Testis (tissue), 3 donors: ENCODE results near the gene MYO18A. TPM values are rescaled to one million over a fixed set of nuclear protein-coding genes. Genes with fewer than 3 reads are reported as not detected.

Source experiments
- DNase-seq: peaks from one replicate; pipeline ENCODE4 v3.0.0-alpha.2; 2019
- H3K27ac ChIP-seq, 2 donors: fragments of 200-600 bp; sonication (generic); one replicate each; pipeline ENCODE4 v1.5.1; 2019
- H3K27me3 ChIP-seq: fragments of 200-600 bp; sonication (generic); one replicate; pipeline ENCODE4 v1.5.1; 2019
- H3K36me3 ChIP-seq: fragments of 200-600 bp; sonication (generic); one replicate; pipeline ENCODE4 v1.5.1; 2017; ENCODE audit warnings: low read depth; ENCODE audit errors: missing control alignments
- H3K4me1 ChIP-seq: fragments of 200-600 bp; sonication (generic); one replicate; pipeline ENCODE4 v1.5.1; 2019
- H3K4me3 ChIP-seq, 2 donors: fragments of 200-600 bp; sonication (generic); one replicate each; pipeline ENCODE4 v1.5.1; 2017 to 2019
- H3K9me3 ChIP-seq: fragments of 200-600 bp; sonication (generic); one replicate; pipeline ENCODE4 v1.5.1; 2017
- CTCF ChIP-seq, 3 experiments: fragments of 450-650 bp in 2 of 3; fragments of 200-600 bp in 1 of 3; sonication (generic) in 1 of 3; IDR thresholded peaks; one replicate each; pipeline ENCODE4 v1.5.1; 2016 to 2019; ENCODE audit warnings: antibody characterized with exemption in 3 of 3, mild to moderate bottlenecking in 2 of 3, moderate library complexity in 1 of 3
- POLR2A ChIP-seq: fragments of 450-650 bp; IDR thresholded peaks from one replicate; pipeline ENCODE4 v1.6.1; 2017; ENCODE audit warnings: antibody characterized with exemption, mild to moderate bottlenecking, moderate library complexity
- WGBS, 2 donors: methylation state at CpG; one replicate each; pipeline ENCODE4 v1.1.5; 2018; 5-methylcytosine and 5-hydroxymethylcytosine counted together
- intact Hi-C: fragments of 100-400 bp; cut with DNase I; formaldehyde crosslinking; loops from one replicate; pipeline ENCODE4 v1.15.1; 2023; ENCODE audit warnings: low total_unique reads
- polyA plus RNA-seq: library from polyadenylated mRNA; stranded (reverse); fragments of 350-450 nt; fragmentation: Illumina TruSeq; extraction: RNeasy Lipid Tissue Mini Kit (QIAGEN cat#74804); gene quantifications from one replicate; pipeline ENCODE4 v1.2.3, GENCODE V29; 2014; ENCODE audit warnings: low read depth, low replicate concordance; ENCODE audit not compliant: insufficient read depth
- total RNA-seq, 2 donors: library from RNA; depleted of rRNA; stranded (reverse); fragments of >200 nt; gene quantifications; one replicate each; pipeline ENCODE4 v1.2.3, GENCODE V29; 2016

Gene MYO18A
- total and polyA plus RNA-seq, 3 donors from 2014 or later: 89.1 to 154 (median 91.1) TPM

- WGBS, 2 donors: 64 to 79% methylated on average over 6 of the region's 6 CpGs
- intact Hi-C loops: no loop called here
- no peak for DNase-seq
- Histone ChIP-seq H3K4me1 (no peaks in the 10 kb centered on the region), H3K36me3 (no peaks in the 10 kb centered on the region), H3K27ac (no peak overlapping the region), H3K9me3 (no peaks in the 10 kb centered on the region), H3K4me3 (no peak overlapping the region), H3K27me3 (no peaks in the 10 kb centered on the region)
- TF ChIP-seq POLR2A: no peak
- no peak for TF ChIP-seq CTCF (IDR thresholded peaks at IDR 0.05)
These were observed 84.1 kb downstream of the MYO18A start for GRCh38 chr17:29096094-29096493.

- no peak for DNase-seq
- no peaks in the 10 kb centered on the region for H3K27me3 ChIP-seq
- no peak overlapping the region for H3K4me3 ChIP-seq
- no peaks in the 10 kb centered on the region for H3K4me1 ChIP-seq
- TF ChIP-seq CTCF (IDR thresholded peaks at IDR 0.05) (no peak), POLR2A (no peak)
- WGBS, 2 donors: 89 to 90% methylated on average over 6 of the region's 6 CpGs
- intact Hi-C loops: no loop called here
- H3K9me3 ChIP-seq: no peaks in the 10 kb centered on the region
- H3K27ac ChIP-seq: no peak overlapping the region
- H3K36me3 ChIP-seq: no peaks in the 10 kb centered on the region
These were observed 84.8 kb downstream of the MYO18A start for GRCh38 chr17:29095439-29095838.

- Histone ChIP-seq H3K4me3 (no peak overlapping the region), H3K36me3 (no peaks in the 10 kb centered on the region), H3K4me1 (no peaks in the 10 kb centered on the region), H3K27ac (no peak overlapping the region), H3K27me3 (no peaks in the 10 kb centered on the region), H3K9me3 (no peaks in the 10 kb centered on the region)
- intact Hi-C loops: no loop called here
- DNase-seq: no peak
- TF ChIP-seq POLR2A (no peak), CTCF (IDR thresholded peaks at IDR 0.05) (no peak)
- WGBS, 2 donors: 88 to 94% methylated on average over 9 to 11 of the region's 11 CpGs
These were observed 86.0 kb downstream of the MYO18A start for GRCh38 chr17:29094101-29094708.

GRCh38 chr17:29093090-29093871 lies 86.9 kb downstream of the MYO18A start:
- Histone ChIP-seq H3K4me3 (no peak overlapping the region), H3K27ac (no peak overlapping the region), H3K9me3 (no peaks in the 10 kb centered on the region), H3K4me1 (no peaks in the 10 kb centered on the region), H3K27me3 (no peaks in the 10 kb centered on the region), H3K36me3 (no peaks in the 10 kb centered on the region)
- intact Hi-C loops: no loop called here
- TF ChIP-seq POLR2A (no peak), CTCF (IDR thresholded peaks at IDR 0.05) (no peak)
- DNase-seq: no peak
- WGBS, 2 donors: 93 to 95% methylated on average over 20 of the region's 20 CpGs
